Anterior cingulate cortex (tissue), 58 donors: ENCODE data around the gene DUS2.
"Not testable (repeated sequence)": the region's sequence is repeated elsewhere in the genome, so short reads cannot be mapped to it uniquely, and the experiment has no call there.

Source experiments
- DNase-seq, 58 donors: peaks; one replicate each; lab custom pipeline; 2025; lab: John Stamatoyannopoulos, UW

The DUS2 gene

DNA sequence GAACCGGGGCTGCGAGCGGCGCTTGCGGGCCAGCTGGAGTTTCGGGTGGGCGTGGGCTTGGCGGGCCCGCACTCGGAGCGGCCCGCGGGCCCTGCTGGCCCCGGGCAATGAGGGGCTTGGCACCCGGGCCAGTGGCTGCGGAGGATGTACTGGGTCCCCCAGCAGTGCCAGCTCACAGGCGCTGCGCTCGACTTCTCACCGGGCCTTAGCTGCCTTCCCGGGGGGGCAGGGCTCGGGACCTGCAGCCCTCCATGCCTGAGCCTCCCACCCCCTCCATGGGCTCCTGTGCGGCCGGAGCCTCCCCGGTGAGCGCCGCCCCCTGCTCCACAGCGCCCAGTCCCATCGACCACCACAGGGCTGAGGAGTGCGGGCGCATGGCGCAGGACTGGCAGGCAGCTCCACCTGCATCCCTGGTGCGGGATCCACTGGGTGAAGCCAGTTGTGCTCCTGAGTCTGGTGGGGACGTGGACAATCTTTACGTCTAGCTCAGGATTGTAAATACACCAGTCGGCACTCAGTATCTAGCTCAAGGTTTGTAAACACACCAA lies 24.8 kb upstream of the DUS2 start:
- not testable (repeated sequence) for DNase-seq

DNA sequence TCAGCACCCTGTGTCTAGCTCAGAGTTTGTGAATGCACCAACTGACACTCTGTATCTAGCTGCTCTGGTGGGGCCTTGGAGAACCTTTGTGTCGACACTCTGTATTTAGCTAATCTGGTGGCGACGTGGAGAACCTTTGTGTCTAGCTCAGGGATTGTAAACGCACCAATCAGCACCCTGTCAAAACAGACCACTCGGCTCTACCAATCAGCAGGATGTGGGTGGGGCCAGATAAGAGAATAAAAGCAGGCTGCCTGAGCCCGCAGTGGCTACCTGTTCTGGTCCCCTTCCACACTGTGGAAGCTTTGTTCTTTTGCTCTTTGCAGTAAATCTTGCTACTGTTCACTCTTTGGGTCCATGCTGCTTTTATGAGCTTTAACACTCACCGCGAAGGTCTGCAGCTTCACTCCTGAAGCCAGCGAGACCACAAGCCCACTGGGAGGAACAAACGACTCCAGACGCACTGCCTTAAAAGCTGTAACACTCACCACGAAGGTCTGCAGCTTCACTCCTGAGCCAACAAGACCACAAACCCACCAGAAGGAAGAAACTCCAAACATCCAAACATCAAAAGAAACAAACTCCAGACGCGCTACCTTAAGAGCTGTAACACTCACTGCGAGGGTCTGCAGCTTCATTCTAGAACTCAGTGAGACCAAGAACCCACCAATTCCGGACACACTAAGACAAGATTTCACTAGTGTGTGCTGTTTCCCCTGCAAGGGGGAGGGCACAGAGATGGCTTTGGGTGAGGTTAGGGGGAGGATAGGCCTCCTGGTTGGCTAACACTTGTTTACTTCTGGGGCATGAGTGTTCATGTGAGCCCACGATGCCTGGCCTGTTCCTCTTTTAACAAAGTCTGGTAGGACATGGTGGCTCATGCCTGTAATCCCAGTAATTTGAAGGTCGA lies 24.1 kb upstream of the DUS2 start, which contains the start of gene DPEP2:
DPEP2 (minus strand) TSS at position 706 of the 910 bp plus-strand sequence. CDS start 6,272 bp downstream, outside the sequence.
- peak in 6 of 58 donors; percentile 5 to 22 (median 10) for DNase-seq

- no peak for DNase-seq
These were observed 23.1 kb upstream of the DUS2 start for GRCh38 chr16:67999985-68000384.

GRCh38 chr16:68000450-68000849 lies 22.6 kb upstream of the DUS2 start:
- DNase-seq = no peak

DNA sequence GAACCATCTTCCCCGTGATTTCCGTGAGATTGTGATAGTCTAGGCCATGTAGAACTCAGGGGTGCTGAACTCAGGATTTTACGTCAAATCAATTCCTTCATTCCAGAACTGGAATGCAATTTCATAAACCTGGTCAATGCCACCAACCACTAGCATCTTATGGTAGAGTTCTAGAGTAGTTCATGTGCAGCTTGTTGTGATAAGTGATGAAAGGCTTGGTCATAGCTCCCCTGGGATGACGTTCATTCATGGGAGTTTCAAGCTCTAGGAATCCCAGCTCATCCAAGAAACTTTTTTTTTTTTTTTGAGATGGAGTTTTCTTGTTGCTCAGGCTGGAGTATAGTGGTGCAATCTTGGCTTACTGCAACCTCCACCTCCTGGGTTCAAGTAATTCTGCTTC lies 20.1 kb upstream of the DUS2 start:
- no peak for DNase-seq

DNA sequence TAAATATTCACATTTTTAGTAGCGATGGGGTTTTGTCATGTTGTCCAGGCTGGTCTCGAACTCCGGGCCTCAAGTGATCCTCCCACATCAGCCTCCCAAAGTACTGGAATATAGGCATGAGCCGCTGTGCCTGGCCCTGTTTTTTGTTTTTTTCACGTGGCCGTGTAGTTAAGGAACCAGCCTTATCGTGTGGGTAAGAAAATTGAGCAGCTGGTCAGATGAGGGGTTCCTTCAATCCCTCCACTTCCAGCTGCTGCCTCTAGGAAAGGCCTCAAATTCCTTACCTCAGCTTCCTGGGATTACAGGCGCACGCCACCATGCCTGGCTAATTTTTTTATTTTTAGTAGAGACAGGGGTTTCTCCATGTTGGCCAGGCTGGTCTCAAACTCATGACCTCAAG lies 17.9 kb upstream of the DUS2 start:
- no peak for DNase-seq

GRCh38 chr16:68005786-68006286 lies 17.2 kb upstream of the DUS2 start:
- peak in 9 of 58 donors; percentile 2 to 45 (median 8) for DNase-seq

DNA sequence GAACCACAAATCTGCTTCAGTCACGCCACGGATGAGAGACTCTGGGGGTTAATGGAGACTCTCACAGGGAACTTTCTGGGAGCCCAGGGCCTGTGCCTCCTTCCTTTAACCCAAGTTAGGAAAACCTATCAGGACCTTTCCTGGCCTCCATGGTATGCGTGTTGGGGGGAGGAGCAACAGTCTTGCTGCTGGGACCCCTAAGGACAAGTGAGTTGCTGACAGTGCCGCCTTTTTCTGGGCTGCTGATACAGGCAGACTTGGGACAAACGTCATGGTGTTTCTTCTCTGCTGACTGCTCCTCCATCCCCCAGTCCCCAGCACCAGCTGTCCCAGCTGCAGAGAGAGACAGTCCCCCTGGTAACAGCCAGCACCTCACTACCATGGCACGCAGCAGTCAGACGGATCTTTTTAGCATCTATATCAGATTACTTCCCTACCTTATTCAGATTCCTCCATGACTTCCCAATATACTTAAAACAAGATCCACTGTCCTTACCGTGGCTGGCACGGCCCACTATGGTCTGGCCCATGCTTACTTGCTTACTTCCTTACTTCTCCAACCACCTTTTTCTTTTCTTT lies 13.8 kb upstream of the DUS2 start:
- DNase-seq = no peak

GRCh38 chr16:68009872-68010271 lies 13.2 kb upstream of the DUS2 start:
- DNase-seq = not testable (repeated sequence)

GRCh38 chr16:68013440-68013839 lies 9.6 kb upstream of the DUS2 start:
- DNase-seq = no peak

DNA sequence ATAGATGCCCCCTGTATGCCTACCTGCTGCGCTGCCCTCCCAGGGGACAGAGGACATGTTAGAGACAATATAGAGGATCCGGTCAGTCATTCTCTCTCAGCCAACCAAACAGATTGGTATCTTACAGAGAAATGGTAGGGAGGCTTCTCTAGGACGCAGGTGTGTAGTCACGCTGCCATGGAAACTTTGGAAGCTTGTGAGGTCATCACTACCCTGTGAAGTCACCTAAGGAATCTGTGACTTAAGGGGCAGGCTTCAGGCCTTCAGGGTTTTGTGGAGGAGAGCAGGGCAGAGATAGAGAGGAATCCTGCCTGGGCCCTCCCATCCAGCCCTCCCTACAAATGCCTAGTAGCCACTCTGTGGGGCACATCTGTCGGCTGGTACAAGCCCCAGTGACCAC lies 7.4 kb upstream of the DUS2 start, which contains the start of gene DPEP2NB:
DPEP2NB (minus strand) TSS at position 231 of the 400 bp plus-strand sequence; CDS start at position 90, 141 bp downstream.
- no peak for DNase-seq

DNA sequence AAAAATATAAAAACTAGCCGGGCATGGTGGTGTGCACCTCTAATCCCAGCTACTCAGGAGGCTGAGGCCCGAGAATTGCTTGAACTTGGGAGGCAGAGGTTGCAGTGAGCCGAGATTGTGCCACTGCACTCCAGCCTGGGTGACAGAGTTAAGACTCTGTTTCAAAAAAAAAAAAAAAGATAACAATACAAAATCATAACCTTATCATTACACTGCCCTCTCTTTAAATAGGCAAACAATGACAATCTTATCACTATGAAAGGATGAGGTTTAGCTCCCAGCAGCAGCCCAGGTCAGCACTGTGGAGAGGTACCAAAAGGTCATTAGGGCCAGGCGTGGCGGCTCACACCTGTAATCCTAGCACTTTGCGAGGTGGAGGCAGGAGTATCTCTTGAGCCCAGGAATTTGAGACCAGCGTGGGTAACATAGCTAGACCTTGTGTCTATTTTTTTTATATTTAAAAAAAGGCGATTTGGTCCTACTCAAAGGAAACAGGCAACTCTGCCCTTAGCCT lies 3.9 kb upstream of the DUS2 start:
- no peak for DNase-seq

DNA sequence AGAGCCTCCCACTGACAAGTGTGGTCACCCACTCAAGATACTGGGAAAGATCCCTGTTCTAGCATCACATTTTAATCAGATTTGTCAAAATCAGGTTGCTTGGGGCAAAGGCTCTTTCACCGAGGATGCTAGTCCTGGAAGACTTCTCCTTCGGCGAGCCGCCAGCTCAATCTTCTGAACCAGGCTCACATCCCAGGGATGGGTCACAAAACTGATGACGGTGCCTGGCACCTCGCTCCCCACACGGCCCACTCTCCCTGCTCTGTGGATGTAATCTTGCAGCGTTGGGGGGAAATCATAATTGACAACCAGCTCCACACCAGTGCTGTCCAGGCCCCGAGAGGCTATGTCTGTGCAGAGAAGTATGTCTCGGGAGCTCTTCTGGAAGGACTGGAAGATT lies 1.6 kb upstream of the DUS2 start:
- no peak for DNase-seq

GRCh38 chr16:68022278-68022727 lies 781 bp upstream of the DUS2 start:
- peak in 3 of 58 donors; percentile 29 to 42 (median 30) for DNase-seq

GRCh38 chr16:68028996-68029395 lies 5.9 kb downstream of the DUS2 start:
- DNase-seq = no peak

- not testable (repeated sequence) for DNase-seq
These were observed 7.0 kb downstream of the DUS2 start for GRCh38 chr16:68030108-68030507.

DNA sequence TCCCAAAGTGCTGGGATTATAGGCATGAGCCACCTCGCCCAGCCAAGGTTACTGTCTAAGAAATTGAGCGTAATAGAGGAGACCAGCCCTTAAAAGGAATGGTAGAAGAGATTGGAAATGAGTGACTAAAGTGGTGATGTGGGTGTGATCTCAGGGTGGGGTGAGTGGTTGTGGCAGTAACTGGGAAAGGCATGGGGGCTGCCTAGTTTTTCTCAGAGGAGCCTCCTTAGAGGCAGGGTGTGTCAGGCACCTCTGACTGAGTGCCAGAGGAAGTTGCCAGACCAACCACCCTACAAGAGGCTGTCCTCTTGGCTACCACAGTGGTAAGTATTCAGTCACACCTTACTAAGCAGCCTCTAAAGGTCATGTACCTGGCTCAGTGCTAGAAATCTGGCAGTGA lies 8.9 kb downstream of the DUS2 start:
- no peak for DNase-seq

- DNase-seq = no peak
These were observed 10.0 kb downstream of the DUS2 start for GRCh38 chr16:68033101-68033500.

- no peak for DNase-seq
These were observed 12.1 kb downstream of the DUS2 start for GRCh38 chr16:68035227-68035626.

GRCh38 chr16:68037841-68038597 lies 14.9 kb downstream of the DUS2 start:
- no peak for DNase-seq
